Glutamatergic neuron (in vitro differentiated cells): ENCODE measurements around the gene ANAPC15. TPM values are rescaled to one million over a fixed set of nuclear protein-coding genes. Genes with fewer than 3 reads are reported as not detected.
A peak's percentile ranks its signal among the peaks of the same experiment; 100 is the strongest.

Experiments
- DNase-seq: peaks from one replicate; pipeline ENCODE4 v3.0.0; 2022
- H3K27ac Mint-ChIP-seq: one replicate; pipeline ENCODE4 v1.8.0; 2020; ENCODE audit warnings: mild to moderate bottlenecking, mixed read lengths, inconsistent platforms; ENCODE audit not compliant: unreplicated experiment
- H3K27me3 Mint-ChIP-seq: one replicate; pipeline ENCODE4 v1.8.0; 2020; ENCODE audit warnings: mild to moderate bottlenecking, moderate library complexity, mixed read lengths, inconsistent platforms; ENCODE audit not compliant: unreplicated experiment
- H3K36me3 Mint-ChIP-seq: one replicate; pipeline ENCODE4 v1.8.0; 2020; ENCODE audit warnings: mild to moderate bottlenecking, mixed read lengths, inconsistent platforms; ENCODE audit not compliant: unreplicated experiment
- H3K4me1 Mint-ChIP-seq: one replicate; pipeline ENCODE4 v1.8.0; 2020; ENCODE audit warnings: mild to moderate bottlenecking, low read depth, mixed read lengths, inconsistent platforms; ENCODE audit not compliant: unreplicated experiment
- H3K4me3 Mint-ChIP-seq: one replicate; pipeline ENCODE4 v1.8.0; 2020; ENCODE audit warnings: mild to moderate bottlenecking, mixed read lengths, inconsistent platforms; ENCODE audit not compliant: unreplicated experiment
- H3K9me3 Mint-ChIP-seq: one replicate; pipeline ENCODE4 v1.8.0; 2020; ENCODE audit warnings: mild to moderate bottlenecking, moderate library complexity, mixed read lengths, inconsistent platforms; ENCODE audit not compliant: unreplicated experiment
- total RNA-seq: library from RNA; stranded (reverse); fragmentation: NEBNext Ultra II Directional; extraction: Animal tissue kit (Norgen Biotek cat#: 25700); gene quantifications from one replicate; pipeline ENCODE4 v1.2.1, GENCODE V29; 2021; ENCODE audit not compliant: unreplicated experiment
- TF ChIP-seq, protein P1 (sequence below): fragments of 200-600 bp; sonication (generic); IDR thresholded peaks from one replicate; pipeline ENCODE4 v1.5.0; 2021; ENCODE audit not compliant: partially characterized antibody, unreplicated experiment

ANAPC15 gene
- total RNA-seq, 1 donor from 2014 or later, result 31.9 TPM

GRCh38 chr11:72102162-72102561, 10.3 kb downstream of the ANAPC15 start:
- peaks cover 12% of the 10 kb centered on the region for H3K27me3 Mint-ChIP-seq
- peak overlapping the region; percentile 96 for H3K27ac Mint-ChIP-seq
- H3K36me3 Mint-ChIP-seq, result no peaks in the 10 kb centered on the region
- peak overlapping the region; percentile 100 for H3K4me3 Mint-ChIP-seq
- TF ChIP-seq, protein P1, sequence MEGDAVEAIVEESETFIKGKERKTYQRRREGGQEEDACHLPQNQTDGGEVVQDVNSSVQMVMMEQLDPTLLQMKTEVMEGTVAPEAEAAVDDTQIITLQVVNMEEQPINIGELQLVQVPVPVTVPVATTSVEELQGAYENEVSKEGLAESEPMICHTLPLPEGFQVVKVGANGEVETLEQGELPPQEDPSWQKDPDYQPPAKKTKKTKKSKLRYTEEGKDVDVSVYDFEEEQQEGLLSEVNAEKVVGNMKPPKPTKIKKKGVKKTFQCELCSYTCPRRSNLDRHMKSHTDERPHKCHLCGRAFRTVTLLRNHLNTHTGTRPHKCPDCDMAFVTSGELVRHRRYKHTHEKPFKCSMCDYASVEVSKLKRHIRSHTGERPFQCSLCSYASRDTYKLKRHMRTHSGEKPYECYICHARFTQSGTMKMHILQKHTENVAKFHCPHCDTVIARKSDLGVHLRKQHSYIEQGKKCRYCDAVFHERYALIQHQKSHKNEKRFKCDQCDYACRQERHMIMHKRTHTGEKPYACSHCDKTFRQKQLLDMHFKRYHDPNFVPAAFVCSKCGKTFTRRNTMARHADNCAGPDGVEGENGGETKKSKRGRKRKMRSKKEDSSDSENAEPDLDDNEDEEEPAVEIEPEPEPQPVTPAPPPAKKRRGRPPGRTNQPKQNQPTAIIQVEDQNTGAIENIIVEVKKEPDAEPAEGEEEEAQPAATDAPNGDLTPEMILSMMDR, result no peak
- H3K9me3 Mint-ChIP-seq, result peaks cover 13% of the 10 kb centered on the region
- DNase-seq, result no peak
- H3K4me1 Mint-ChIP-seq, result peaks cover 22% of the 10 kb centered on the region

GRCh38 chr11:72100462-72100861, 12.0 kb downstream of the ANAPC15 start:
- peaks cover 12% of the 10 kb centered on the region for H3K27me3 Mint-ChIP-seq
- H3K9me3 Mint-ChIP-seq, result peaks cover 13% of the 10 kb centered on the region
- H3K4me1 Mint-ChIP-seq, result peaks cover 22% of the 10 kb centered on the region
- TF ChIP-seq, protein P1, result no peak
- H3K36me3 Mint-ChIP-seq, result no peaks in the 10 kb centered on the region
- no peak for DNase-seq
- H3K27ac Mint-ChIP-seq, result peak overlapping the region; percentile 52
- H3K4me3 Mint-ChIP-seq, result no peak overlapping the region

DNA sequence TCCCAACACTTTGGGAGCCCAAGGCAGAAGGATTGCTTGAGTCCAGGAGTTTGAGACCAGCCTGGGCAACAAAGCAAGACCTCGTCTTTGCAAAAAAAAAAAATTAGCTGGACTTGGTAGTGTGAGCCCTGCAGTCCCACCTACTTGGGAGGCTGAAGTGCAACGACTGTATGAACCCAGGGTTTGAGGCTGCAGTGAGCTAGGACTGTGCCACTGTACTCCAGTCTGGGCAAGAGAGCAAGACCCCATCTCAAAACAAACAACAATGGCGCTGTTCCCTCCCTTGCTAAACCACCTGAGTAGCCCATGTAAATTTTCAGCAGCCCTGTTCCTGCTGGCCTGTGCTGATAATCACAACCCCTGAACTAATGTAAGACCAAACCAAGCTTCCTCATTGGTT, 12.5 kb downstream of the ANAPC15 start:
- Mint-ChIP-seq H3K9me3 (peaks cover 13% of the 10 kb centered on the region), H3K27me3 (peaks cover 12% of the 10 kb centered on the region), H3K36me3 (no peaks in the 10 kb centered on the region), H3K4me1 (peaks cover 22% of the 10 kb centered on the region), H3K4me3 (no peak overlapping the region), H3K27ac (no peak overlapping the region)
- no peak for DNase-seq
- TF ChIP-seq, protein P1, result no peak

DNA sequence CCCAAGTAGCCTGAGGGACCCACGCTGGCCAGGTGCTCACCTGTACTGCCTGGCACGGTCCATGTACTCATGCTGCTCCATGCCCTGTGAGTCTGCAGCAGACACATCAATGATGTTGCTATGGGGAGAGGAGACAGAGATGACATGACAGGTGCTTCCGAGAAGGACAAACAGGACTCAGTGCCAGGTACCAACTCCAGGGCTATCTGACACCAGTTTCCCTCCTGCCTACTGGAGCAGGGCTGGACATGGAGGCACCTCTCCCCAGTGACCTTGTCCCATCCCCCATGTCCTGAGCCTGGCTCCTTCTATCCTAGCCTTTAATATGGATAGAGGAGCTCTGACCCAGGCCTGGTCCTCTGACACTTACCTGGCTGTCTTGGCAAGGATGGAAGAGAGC, 13.8 kb downstream of the ANAPC15 start:
- H3K4me1 Mint-ChIP-seq, result peaks cover 13% of the 10 kb centered on the region
- no peak overlapping the region for H3K27ac Mint-ChIP-seq
- TF ChIP-seq, protein P1, result no peak
- DNase-seq, result no peak
- H3K4me3 Mint-ChIP-seq, result no peak overlapping the region
- peaks cover 13% of the 10 kb centered on the region for H3K9me3 Mint-ChIP-seq
- H3K36me3 Mint-ChIP-seq, result no peaks in the 10 kb centered on the region
- H3K27me3 Mint-ChIP-seq, result peaks cover 10% of the 10 kb centered on the region

GRCh38 chr11:72091292-72091691, 21.2 kb downstream of the ANAPC15 start:
- Mint-ChIP-seq H3K36me3 (no peaks in the 10 kb centered on the region), H3K4me3 (no peak overlapping the region), H3K4me1 (peaks cover 21% of the 10 kb centered on the region), H3K9me3 (peaks cover 4% of the 10 kb centered on the region), H3K27ac (no peak overlapping the region), H3K27me3 (no peaks in the 10 kb centered on the region)
- DNase-seq, result peak; percentile 82
- TF ChIP-seq, protein P1, result peak; percentile 59
